Stimulated activated CD4-positive, alpha-beta T cell treated with anti-CD3 and anti-CD28 coated beads, Interleukin-15, amount 100 ng/mL, for 1 hour (primary cell): ENCODE results near the gene SHISAL1.

ENCODE experiments used
- DNase-seq, 2 donors: peaks; one replicate each; pipeline ENCODE4 v3.0.0-alpha.2; 2020; ENCODE audit warnings: low read depth in 1 of 2, low spot score in 1 of 2

Gene SHISAL1

DNA sequence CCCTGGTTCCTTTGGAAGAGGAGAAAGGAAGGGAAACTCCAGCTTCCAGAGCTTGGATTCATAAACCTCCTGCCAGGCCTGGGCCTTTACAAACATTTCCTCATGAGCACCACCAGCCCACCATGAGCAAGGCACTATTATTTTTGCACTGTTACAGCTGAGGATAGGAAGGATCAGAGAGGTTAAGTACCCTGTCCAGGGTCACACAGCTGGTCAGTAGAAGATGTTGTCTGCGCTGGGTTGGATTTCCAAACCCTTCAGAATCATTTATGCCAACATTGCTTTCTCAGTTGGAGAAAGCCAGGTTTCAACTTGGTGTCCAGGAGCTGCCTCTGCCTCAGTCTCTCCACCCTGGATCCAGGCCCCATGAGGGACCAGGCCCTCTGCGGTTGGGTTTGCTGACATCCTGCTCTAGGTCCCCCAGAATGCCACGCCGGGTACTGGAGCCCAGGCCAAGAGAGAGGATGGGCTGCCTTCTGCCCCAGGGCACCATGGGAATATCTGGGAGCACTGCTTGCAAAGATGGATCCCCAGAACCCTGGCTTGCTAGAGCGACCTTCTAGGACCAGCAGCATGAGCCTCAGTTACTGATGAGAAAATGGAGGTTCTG lies 29.7 kb upstream of the SHISAL1 start:
- DNase-seq: no peak

DNA sequence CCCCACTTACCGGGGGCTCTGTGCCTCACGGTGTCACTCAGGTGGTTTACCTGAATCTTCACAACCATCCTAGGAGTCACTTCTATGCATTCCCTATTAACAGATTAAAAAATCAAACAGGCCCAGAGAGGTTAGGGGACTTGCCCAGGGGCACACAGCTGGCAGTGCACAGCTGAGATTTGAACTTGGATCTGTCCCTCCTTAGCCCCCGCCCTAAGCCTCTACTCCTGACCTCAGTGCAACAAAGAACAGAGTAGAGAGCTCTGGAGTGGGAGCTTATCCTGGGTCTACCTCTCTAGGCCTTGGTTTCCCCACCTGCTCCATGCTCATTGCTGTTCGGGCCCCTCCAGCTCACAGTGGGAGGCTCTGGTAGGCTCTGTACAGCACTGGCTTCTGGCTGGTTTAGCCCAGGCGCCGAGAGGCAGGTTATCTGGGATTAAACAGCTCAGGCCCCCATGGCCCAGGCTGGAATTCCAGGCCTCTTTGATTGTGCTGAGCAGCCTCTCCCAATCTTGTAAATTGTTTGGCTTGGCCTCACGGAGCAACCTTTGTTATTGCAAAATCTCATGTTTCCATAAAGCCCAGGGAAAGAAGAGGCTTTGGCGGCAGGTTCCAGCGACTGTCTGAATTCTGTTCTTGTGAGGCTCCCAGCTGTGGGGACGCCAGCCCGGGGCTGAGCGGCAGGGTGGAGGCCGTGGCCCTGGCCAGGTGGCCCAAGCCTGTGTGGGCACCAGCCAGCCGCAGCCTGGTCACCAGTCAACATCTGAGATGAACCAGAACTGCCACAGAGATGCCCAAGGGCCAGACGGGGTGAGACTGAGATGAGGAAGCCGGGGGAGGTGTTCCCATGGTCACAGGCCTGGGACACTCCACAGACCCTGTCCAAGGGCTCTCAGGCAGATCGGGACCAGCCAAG lies 28.9 kb upstream of the SHISAL1 start:
- DNase-seq: no peak

DNA sequence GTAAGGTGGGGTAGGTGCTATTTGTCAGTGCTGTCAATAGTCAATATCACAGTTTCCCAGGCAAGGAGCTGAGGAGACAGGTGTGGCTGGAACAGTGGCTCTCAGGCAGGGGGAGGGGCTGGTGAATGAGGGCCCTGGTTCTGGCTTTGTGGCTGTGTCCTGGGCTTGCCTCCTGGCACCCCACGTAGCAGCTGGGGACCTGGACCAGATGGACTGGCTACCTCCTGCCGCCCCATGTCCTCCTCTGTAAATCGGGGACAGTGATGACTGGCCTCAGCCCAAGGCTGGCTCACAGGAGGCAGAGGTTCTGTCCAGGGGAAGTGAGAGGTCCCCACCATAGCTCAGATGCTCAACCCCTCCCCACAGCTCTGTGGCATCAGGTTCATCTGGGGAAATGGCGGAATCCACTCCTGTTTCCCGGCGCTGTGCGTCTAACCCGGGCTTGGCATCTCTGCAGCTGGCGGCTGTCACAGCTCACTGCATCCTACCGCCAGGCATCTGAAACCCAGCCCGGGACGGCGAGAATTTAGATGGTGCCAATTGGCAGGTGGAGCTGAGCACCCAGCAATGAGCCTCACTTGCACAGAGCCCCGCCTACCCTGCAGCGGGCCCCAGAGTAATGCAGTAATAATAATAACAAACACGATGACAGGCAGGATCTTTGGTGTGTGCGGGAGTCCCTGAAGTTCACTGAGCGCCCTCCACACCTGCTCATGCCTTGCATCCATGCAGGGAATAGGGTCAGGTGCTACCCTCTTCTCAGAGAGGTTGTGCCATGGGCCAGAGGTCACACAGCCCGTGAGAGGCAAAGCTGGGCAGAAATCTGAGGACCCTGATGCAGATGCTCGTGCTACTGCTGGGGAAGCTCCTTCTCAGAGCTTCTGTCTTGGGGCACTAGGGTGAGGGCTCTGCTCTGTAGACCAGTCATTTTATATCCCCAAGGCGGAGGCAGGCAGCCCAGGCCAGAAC lies 27.8 kb upstream of the SHISAL1 start:
- no peak for DNase-seq

GRCh38 chr22:44338906-44339305 lies 26.2 kb upstream of the SHISAL1 start:
- DNase-seq: no peak

DNA sequence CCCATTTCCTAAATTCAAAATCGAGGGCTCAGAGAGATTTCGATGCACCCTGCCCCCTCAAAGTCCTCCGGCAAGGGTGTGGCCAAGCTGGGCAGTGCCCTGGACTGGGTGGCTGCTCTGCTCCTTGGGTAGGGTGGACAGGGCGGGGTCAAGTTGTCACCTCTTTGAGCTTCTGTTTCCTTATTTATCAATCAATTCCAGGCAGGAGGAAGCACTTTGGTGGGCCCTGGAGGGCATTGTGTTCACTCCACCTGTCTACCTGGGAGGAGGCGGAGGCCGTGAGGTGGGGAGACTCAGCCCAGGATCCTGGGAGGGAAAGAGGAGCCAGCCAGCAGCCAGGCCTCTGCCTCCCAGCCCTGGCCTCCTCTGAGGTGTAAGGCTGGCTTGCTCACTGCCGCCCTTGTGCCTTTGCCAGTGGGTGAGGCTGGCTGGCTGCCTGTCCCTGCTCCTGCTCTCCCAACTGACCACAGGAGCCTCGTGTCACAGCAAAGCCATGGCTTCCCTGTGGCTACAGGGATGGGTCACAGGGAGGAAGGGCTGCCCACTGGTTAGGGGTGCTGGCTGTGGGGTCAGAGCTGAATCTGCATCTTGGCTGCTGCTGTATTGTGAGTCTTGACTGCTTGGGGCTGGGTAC lies 25.5 kb upstream of the SHISAL1 start:
- DNase-seq: no peak

- DNase-seq: no peak
Measured at GRCh38 chr22:44337678-44338004, 24.9 kb upstream of the SHISAL1 start.

DNA sequence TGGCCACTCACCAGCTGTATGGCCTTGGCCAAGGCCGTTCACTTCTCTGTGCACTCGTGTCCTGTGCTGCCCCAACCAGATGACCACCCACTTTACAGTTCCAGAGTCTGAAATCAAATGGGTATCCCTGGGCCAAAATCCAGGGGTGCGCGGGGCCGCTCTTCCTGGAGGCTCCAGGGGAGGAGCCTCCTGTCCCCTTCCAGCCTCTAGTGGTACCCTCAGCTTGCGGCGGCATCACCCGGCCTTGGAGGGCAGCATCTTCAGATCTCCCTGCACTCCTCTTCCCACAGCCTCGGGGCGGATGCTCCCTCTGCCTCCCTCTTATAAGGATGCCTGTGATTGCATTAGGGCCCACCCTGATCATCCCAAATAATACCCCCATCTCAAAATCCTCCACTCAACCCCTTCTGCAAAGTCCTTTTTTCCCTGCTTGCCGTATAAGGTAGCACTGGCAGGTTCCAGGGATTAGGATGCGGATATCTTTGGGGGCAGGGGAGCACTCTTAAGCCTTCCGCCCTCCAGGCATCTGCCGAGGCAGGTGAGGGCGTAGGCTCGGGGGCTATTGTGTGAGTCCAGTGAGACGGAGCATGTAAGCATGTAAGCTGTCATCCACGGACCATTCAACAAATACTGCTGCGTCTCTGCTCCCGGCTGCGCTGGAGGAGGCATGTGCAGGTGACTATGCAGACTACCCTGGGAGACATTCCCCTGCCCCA lies 24.4 kb upstream of the SHISAL1 start:
- DNase-seq: no peak

DNA sequence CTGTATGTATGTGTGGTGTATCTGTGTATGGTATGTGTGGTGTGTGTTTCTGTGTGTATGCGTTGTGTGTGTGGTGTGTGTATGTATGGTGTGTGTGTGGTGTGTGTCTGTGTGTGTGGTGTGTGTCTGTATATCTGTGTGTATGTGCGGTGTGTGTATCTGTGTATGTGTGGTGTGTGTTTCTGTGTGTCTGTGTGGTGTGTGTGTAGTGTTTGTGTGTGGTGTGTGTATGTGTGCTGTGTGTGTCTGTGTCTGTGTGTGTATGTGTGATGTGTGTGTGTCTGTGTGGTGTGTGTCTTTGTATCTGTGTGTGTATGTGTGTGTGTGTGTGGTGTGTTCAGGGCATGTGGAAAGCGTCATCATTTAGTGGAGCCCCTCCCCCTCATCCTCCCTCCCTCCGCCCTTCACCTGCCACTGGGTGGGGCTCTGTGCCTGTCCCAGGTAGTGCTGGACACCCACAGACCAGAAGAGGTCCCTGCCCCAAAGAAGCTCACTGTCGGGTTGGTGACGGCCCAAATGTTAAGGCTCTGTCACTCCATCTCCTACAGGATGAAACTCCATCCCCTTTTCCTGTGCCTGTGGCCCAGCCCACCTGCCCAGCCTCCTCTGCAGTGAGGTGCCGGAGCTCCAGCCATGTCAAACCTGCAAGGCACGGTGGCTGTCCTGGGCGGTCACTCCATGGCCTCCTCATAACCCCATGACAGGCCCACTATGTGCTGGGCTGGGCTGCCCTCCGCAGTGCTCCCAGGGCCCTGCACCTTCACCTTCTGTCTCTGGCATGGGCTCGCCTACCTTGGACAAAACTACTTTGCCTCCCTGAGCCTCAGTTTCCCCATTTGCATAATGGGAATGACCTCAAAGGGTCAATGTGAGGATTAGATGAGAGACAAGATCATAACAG lies 23.4 kb upstream of the SHISAL1 start:
- DNase-seq: no peak

DNA sequence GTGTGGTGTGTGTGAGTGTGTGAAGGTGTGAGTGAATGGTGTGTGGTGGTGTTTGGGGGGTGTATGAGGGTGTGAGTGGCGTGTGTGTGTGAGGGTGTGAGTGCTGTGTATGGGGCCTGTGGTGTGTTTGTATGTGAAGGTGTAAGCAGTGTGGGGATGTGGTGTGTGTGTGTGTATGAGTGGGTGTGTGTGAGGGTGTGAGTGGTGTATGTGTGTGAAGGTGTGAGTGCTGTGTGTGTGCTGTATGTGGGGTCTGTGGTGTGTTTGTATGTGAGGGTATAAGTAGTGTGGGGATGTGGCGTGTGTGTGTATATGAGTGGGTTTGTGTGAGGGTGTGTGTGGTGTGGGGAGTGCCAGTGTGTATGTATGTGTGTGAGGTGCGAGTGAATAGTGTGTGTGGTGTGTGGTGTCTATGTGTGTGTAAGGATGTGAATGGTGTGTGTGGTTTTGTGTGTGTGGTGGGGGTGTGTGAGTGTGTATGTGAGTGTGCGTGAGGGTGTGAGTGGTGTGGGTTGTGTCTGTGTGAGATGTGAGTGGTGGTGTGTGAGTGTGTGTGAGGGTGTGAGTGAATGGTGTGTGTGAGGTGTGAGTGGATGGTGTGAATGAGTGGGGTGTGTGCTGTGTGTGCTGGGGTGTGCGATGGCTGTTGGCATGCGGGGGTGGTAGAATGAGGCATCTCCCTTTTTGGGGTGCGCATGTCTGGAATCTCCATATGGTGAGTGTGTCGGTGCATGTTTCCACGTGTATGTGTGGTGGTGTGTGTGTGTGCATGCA lies 22.5 kb upstream of the SHISAL1 start:
- DNase-seq: no peak

DNA sequence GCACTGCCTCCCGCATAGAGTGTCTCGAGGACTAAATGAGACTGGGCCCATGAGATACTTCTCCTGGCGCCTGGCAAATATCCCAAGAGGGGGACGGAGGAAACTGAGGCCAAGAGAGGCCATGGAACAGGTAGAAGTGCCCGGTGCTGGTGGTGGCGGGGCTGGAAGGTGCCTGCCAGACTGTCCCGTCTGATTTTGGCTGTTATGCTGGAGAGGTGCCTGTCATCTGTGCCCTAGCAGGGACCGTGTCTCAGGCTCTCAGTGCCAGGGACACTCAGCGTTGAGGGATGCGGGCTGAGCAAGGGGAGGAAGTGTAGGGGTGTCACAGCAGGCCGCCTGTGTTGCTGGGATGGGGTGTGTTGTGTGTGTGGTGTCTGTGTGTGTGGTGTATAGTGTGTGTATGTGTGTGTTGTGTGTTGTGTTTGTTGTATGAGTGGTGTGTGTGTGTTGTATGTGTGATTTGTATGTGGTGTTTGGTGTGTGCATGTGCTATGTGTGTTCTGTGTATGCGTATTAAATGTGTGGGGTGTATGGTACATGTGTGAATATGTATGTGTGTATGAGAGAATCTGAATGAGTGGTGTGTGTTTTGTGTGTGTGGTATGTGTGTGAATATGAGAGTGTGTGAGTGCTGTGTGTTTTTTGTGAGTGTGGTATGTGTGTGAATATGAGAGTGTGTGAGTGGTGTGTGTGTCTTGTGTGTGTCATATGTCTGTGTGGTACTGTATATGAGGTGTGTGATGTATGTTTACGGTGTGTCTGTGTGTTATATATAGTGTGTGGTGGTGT lies 21.3 kb upstream of the SHISAL1 start:
- no peak for DNase-seq

DNA sequence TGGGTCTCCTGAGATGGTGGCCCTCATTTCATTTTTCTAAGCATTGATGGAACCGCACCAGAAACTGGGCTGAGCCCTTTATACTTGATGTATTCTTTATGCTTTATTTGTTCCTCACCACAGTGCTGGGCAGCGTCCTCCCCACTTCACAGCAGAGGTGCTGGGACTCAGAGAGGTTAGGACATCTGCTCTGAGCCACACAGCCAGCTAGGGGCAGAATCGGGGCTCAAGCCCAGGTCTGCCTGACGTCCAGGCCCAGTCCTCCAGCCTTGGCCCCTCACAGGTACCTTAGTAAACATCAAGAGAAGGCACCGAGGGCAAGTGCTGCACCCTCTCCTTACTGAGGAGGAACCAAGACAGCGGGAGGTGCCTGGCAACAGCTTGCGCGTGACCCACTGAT lies 20.2 kb upstream of the SHISAL1 start:
- DNase-seq: no peak

GRCh38 chr22:44331881-44332714 lies 19.3 kb upstream of the SHISAL1 start:
- DNase-seq: no peak

DNA sequence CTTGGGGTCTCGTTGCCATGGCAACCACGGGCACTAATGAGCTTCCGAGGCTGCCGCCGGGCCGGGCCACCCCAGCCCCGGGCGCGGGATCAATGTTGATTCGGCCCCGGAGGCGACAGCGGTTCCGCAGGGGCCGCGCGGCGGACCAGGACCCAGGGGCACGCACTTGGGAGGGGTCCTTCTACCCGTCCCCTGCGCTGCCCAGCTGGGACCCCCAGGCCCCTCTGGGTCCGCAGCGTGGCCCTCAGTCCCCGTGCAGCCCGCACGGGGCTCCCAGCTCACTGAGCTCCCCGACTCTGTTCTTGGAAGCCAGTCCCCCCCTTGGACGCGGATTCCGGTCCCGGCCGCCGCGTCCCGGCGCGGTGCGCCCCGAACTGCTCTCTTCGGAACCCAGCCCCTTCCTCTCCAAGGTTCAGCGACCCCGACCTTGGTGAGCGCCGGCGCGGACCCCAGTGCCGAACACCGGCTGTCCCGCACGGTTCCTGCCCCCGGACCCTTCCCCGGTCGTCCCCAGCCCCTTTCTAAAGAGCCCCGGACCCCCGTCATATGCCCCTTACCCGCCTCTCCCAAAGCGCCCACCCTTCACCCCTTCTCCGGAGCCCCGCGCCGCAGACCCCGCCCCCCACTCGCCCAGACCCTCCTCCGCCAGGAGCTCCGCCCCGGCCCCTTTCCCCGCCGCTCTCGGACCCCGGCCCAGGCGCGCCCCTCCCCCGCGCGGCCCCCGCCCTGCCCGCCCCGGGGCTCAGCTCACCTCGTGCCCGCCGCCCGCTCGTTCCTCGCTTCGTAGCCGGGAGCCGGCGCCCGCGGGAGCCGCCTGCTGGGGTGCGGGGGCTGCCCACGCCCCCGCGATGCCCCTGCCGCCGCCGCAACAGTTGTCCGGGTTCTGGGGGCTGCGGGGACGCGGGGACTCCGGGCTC lies 18.3 kb upstream of the SHISAL1 start:
- no peak for DNase-seq

DNA sequence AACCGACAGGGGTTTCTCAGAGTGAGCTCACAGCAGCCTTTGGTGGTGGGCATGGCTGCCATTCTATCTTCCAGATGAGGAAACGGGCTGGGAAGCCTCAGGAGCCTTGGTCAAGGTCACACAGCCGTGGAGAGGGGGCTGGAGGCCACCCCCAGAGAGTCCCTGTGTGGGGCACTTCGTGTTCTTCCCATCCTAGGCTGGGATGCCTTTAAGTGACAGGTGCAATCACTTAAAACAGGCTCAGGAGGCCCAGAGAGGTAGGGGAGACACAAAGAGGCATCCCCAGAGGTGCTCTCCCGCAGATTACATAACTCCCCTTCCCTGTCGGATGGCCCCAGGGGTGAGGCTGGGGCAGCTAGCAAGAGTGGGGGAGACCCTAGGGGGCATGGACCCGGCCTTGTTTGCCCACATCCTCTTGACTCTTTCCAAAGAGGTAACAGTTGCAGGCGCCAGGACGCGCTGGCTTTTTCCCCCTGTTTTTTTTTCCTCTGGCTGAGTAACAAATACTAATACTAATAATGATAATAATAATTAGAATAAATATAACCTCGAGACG lies 17.5 kb upstream of the SHISAL1 start:
- no peak for DNase-seq

GRCh38 chr22:44329179-44329796 lies 16.5 kb upstream of the SHISAL1 start:
- DNase-seq: no peak
